NCI-H1092 (cell line): ENCODE measurements around the gene CUEDC1.

ENCODE experiments used
- DNase-seq: peaks from one replicate; lab custom pipeline; 2025; lab: John Stamatoyannopoulos, UW

The CUEDC1 gene, protein sequence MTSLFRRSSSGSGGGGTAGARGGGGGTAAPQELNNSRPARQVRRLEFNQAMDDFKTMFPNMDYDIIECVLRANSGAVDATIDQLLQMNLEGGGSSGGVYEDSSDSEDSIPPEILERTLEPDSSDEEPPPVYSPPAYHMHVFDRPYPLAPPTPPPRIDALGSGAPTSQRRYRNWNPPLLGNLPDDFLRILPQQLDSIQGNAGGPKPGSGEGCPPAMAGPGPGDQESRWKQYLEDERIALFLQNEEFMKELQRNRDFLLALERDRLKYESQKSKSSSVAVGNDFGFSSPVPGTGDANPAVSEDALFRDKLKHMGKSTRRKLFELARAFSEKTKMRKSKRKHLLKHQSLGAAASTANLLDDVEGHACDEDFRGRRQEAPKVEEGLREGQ

GRCh38 chr17:57955183-57955931, at the start of gene CUEDC1:
Gene CUEDC1, minus strand, starts transcription at chr17:57955412. Its CDS starts 69,848 bp downstream, at chr17:57885564.
- peak; percentile 33 for DNase-seq

DNA sequence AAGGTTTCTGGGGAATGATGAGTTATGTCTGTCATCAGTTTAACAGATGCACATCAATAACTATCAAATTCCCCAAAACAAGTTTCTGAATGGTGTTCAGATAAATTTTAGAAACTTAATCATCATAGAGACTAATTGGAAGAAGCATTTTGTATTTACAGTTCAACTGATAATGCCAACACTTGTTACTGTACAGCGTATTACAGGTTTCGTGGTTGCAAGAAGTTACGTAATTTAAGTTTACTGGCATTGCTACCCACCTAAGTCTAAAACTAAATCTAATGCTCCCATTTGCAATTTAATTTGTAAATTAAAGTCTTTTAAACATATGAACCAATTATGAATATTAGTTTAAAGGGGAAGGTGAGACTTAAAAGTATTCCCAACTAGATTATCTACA, 48.8 kb upstream of the CUEDC1 start:
- no peak for DNase-seq

GRCh38 chr17:58002973-58003372, 47.8 kb upstream of the CUEDC1 start:
- DNase-seq = no peak

- DNase-seq = no peak
These were observed 47.1 kb upstream of the CUEDC1 start for GRCh38 chr17:58002154-58002948.

GRCh38 chr17:58001461-58002124, 46.4 kb upstream of the CUEDC1 start:
- no peak for DNase-seq

DNA sequence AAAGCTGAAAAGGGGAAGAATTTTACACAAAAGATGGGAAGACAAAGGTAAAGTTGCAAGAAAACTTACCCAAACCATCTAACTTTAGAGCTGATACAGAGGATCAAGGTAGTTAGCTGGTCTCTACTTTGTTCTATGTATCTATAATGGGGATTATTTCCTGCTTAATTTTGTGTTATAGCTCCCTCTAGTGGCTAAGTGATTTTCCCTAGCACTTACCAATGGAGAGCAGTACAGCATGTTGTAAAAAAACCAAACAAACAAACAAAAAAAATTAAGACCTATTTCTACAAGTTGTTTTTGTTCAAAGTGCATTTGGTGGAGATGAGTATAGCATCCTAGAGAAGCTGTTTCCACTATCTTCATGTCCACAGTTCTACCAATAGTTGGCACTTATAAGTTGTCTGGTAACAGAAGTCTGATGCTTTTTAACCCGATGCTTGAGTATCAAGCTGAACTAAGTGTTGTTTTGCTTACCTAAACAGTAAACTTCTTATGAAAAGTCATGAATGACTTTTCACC, 44.3 kb upstream of the CUEDC1 start:
- peak; percentile 70 for DNase-seq

DNA sequence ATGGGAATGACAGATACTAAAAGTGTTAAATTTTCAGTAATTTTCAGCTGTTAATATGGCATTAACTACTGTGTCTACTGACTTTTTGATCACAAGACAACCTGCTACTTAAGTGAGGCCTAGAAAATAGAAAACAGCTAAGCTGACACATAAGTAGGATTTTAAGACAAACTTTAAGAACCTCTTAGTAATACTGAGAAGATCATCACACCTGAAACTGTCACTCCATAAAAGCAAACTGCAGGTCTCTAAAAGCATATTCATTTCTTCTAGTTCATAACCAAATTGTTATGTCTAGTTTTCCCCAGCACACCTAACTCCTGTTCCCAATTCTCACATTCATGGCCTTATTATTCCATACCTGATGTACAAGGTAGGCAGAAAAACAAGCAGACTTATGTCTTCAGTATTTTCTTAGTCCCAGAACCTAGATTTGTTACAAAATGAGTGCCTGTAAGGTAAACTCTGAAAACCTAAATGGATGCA, 43.8 kb upstream of the CUEDC1 start:
- no peak for DNase-seq

DNA sequence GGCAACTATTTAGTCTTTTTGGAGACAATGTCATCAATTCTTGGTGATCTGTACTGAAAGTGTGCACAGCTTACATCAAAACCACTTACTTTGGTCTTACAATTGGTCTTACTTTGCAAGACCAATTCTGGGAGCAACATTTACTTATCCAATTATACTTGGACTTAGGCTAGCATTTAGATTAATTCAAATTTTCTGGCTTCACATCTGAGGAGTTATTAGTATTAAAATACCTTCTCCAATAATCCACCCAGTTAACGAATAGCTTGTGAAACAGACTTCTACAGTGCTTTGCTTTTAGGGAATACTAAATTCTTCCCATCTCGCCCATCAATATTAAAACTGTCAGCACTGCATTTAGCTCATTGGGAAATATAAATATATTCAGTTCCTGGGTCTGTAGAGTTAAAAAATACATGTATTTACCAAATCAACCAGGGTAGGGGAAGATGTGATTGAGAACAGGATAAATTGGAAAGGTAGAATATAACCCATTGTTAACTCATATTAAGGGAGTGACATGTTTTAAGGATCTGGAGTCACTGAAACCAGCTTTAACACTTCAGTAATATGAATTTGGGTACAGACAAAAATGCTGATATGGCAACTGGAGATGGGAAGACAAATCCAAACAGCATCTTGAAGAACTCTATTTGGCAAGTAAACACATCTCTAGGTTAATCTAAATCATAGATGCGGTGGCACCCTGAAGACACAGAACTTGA, 42.0 kb upstream of the CUEDC1 start:
- no peak for DNase-seq

DNA sequence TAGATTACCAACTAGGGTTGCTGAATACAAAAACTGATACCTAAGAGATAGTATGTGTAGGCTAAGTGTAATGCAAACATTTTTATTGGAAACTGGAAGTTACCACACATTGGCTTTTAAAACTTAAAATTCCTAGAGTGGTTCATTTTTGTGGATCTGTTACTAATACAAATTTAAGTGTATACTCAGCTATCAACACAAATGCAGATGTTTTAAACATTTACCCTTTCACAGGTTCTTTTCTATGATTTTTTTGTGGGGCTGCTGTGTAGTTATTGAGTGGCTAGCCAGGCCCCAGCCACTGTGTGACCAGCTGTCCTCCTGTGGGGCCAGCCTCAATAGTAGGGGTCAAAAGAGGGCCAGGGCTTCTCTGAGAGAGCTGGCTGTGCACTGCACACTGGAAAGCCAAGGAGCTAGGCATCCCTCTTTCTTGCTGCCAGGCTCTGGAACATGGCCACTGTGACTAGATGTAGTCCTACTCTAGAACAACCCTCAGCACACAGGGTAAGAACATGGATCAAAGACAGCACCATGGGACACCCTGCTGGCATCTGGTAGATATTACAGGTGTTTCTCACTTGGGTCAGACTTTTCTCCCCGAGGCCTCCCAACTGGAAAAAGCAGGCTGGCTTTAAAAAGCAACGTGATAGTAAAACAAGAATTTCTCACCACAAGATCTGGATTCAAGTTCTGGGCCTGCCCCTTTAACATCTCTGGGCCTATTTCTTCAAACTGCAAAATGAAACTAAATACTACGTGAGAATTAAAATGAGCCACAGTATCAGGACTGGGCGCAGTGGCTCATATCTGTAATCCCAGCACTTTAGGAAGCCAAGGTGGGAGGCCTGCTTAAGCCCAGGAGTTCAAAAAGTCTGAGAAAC, 40.1 kb upstream of the CUEDC1 start:
- peak; percentile 49 for DNase-seq

- no peak for DNase-seq
These were observed 39.2 kb upstream of the CUEDC1 start for GRCh38 chr17:57994436-57994835.

DNA sequence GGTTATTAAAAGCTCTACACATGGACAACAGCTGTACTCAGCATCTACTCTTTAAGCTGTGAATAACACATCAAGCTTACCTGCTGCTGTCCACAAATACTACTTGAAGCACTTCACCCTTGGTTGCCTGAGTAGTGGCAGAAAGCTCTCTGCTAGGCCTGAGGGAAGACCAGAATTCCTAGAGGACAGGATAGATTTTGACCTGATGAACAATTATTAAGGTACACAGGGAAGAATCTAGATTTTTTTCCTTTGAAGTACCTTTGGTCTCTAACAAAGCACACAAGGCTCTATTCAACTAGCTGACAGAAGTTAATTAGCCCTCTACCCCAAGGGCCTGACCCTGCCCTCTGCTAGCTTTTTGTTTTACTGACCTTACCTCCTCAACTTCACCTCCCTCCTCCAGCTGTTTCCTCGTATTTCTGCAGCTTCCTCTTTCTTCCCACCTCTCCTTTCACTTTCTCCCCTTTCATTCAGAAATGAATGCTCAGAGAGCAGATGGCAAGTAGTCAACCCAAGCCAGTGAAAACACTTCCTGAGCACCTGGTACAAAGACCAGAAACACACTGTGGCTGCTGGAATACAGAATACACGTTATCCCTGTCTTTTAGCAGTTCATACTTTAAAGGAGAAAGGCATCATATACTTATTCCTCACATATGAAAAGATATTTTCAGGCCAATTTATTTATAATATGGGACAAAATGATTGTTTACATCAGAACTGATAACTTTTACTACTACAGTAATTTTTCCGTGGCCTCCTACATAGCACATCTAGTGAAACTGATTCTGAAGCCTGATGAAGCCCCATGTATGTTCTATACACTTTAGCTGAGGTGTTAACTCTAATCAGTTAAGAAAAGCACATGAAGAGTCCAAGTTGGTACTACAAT, 38.5 kb upstream of the CUEDC1 start:
- peak; percentile 31 for DNase-seq

- no peak for DNase-seq
These were observed 36.3 kb upstream of the CUEDC1 start for GRCh38 chr17:57991537-57991936.

DNA sequence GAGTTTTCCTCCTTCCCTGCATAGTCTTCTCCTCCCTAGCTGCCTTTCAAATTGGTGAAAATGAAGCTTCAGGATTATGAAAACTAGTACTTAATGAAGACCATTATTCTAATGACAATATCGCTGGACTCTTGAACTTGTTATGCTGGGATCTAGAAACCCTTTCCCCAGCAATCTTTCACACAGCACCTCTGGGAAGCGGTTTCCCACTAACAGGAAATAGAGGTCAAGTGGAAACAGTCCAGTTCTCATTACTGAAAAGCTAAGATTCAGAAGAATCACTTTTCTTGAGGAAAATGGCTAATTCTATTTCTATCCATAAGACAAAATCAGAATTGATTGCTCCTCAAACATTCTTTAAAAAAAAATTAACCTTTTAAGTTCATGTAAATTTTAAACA, 34.8 kb upstream of the CUEDC1 start:
- DNase-seq = no peak

- DNase-seq = peak; percentile 64
These were observed 33.4 kb upstream of the CUEDC1 start for GRCh38 chr17:57988301-57989250.

DNA sequence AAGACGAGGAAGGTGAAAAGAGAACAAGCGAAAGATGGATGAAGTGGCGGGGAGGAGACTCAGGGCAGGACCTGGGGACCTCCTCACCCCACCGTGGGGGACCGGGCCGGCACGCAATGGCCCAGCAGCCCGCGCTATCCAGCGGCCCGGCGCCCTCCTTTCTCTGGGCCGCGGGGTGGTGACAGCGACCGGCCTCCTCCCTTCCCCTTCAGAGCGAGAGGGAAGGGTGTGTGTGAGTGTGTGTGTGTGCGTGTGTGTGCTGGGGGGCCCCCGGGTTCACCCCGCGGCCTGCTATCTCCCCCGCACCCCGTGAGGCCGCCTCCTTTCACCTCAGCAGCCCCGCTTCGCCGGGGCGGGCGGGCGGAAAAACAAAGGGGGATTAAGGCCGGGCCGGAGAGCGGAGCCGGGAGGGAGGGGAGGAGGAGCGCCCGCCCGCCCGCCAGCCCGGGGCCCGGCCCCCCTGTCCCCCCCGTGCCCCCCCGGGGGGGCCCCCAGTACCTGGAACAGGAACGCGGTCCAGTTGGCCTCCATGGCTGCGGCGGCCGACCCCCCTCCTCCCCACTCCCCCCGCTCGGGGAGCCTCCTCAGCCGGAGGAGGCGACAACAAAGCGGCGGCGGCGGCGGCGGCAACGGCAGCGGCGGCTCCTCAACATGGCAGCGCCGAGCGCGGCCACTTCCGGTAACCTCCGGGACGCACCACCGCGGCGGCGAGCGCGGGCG, 32.5 kb upstream of the CUEDC1 start, which contains the start of gene VEZF1:
Gene VEZF1 (minus strand): TSS at position 674 of the 720 bp plus-strand sequence. CDS start 143 bp downstream, at position 531.
- DNase-seq = peak; percentile 64

GRCh38 chr17:57986841-57987580, 31.8 kb upstream of the CUEDC1 start:
- no peak for DNase-seq
